H1 (cell line): ENCODE results near the gene BMP2. TPM values are rescaled to one million over a fixed set of nuclear protein-coding genes. Genes with fewer than 3 reads are reported as not detected.

Experiments
- ASH2L ChIP-seq: fragments of 200-600, 300-600 bp; sonication (generic); IDR thresholded peaks from one replicate; pipeline ENCODE4 v1.7.1; 2017; ENCODE audit warnings: low read length
- CREB1 ChIP-seq: IDR thresholded peaks from 2 replicates; pipeline ENCODE4 v1.6.1; 2012; ENCODE audit warnings: inconsistent platforms
- JUND ChIP-seq: IDR thresholded peaks from 2 replicates; pipeline ENCODE4 v1.6.1; 2011; ENCODE audit warnings: mild to moderate bottlenecking, improper control_type of control experiment, low read length
- RNF2 ChIP-seq: fragments of 200-900, 300-1000 bp; sonication (generic); IDR thresholded peaks from 2 replicates; pipeline ENCODE4 v1.7.1; 2016; ENCODE audit warnings: borderline replicate concordance, low read depth, mild to moderate bottlenecking, antibody characterized with exemption, low read length; ENCODE audit not compliant: poor library complexity, severe bottlenecking; ENCODE audit errors: missing control alignments
- USF2 ChIP-seq: IDR thresholded peaks from 2 replicates; pipeline ENCODE4 v1.6.1; 2011; ENCODE audit warnings: low read length, improper control_type of control experiment
- polyA plus RNA-seq, 7 experiments: library from polyadenylated mRNA; depleted of rRNA in 3 of 7; stranded (reverse) in 5 of 7; unstranded in 2 of 7; fragments of >200 nt in 5 of 7; fragments of 200-250 nt in 2 of 7; gene quantifications; 1 replicate in 5 of 7; 2 replicates in 1 of 7; 4 replicates in 1 of 7; pipeline versions ENCODE4 v1.2.1 to v1.2.3, GENCODE V29; 2011 to 2013; ENCODE audit warnings: missing spikeins in 2 of 7, mixed read lengths in 2 of 7
- total RNA-seq: library from RNA; stranded (reverse); fragmentation: NEBNext Ultra II Directional; extraction: Animal tissue kit (Norgen Biotek cat#: 25700); gene quantifications from 2 replicates; pipeline ENCODE4 v1.2.1, GENCODE V29; 2021

BMP2 gene
- total and polyA plus RNA-seq, 2 of the 8 experiments (the other 6 are each of a cell fraction or from before 2014, with no cell fraction given) = 1.8 to 3.6 TPM

GRCh38 chr20:6744180-6744579, 23.3 kb upstream of the BMP2 start (continued):
- no peak for TF ChIP-seq JUND
- TF ChIP-seq ASH2L = no peak
- no peak for TF ChIP-seq RNF2
- no peak for TF ChIP-seq CREB1
- TF ChIP-seq USF2 = no peak
